PC-9 (cell line): ENCODE measurements around the gene TSHZ2. TPM values are rescaled to one million over a fixed set of nuclear protein-coding genes. Genes with fewer than 3 reads are reported as not detected.

Experiments
- BruUV-seq: library from RNA; stranded (reverse); fragments of 400-500 nt; replicated peaks from 2 replicates; lab custom pipeline; 2021; lab: Mats Ljungman, UMichigan
- CTCF ChIA-PET: fragments of 300-600 bp; sonication (Branson Sonifier 250); formaldehyde crosslinking; loops from one replicate; lab custom pipeline; 2022; ENCODE audit warnings: antibody characterized with exemption; lab: Charles Lee
- POLR2A ChIA-PET: fragments of 300-600 bp; sonication (Branson Sonifier 250); formaldehyde crosslinking; loops from one replicate; lab custom pipeline; 2022; ENCODE audit warnings: antibody characterized with exemption; ENCODE audit not compliant: unreplicated experiment; lab: Charles Lee
- DNase-seq, 2 experiments: peaks; one replicate each; pipeline versions ENCODE4 v3.0.0 to v3.0.0-alpha.2; 2015 to 2022; ENCODE audit warnings: mixed read lengths in 1 of 2
- H2AFZ ChIP-seq: fragments of 200-600 bp; sonication (generic); 2 replicates; pipeline ENCODE4 v1.8.1; 2017; ENCODE audit warnings: antibody characterized with exemption
- H3F3A ChIP-seq: fragments of 200-600 bp; sonication (generic); 2 replicates; pipeline ENCODE4 v1.8.1; 2017; ENCODE audit warnings: antibody characterized with exemption, mild to moderate bottlenecking, low read depth; ENCODE audit not compliant: insufficient read depth
- H3K27ac ChIP-seq: fragments of 200-600 bp; sonication (generic); 2 replicates; pipeline ENCODE4 v1.6.1; 2016; ENCODE audit warnings: mixed run types
- H3K27me3 ChIP-seq: fragments of 200-600 bp; sonication (generic); 2 replicates; pipeline ENCODE4 v1.6.1; 2016; ENCODE audit warnings: low read depth, mixed run types; ENCODE audit not compliant: insufficient read depth
- H3K36me3 ChIP-seq: fragments of 200-600 bp; sonication (generic); 2 replicates; pipeline ENCODE4 v1.6.1; 2016; ENCODE audit warnings: low read depth, mixed run types
- H3K4me1 ChIP-seq: fragments of 200-600 bp; sonication (generic); replicated peaks from 2 replicates; pipeline ENCODE4 v1.6.1; 2016; ENCODE audit warnings: mixed run types; ENCODE audit not compliant: insufficient read depth
- H3K4me2 ChIP-seq: fragments of 200-600 bp; sonication (generic); 2 replicates; pipeline ENCODE4 v1.6.1; 2017; ENCODE audit warnings: mixed run types
- H3K4me3 ChIP-seq: fragments of 200-600 bp; sonication (generic); 2 replicates; pipeline ENCODE4 v1.6.1; 2016; ENCODE audit warnings: mixed run types
- H3K79me2 ChIP-seq: fragments of 200-600 bp; sonication (generic); 2 replicates; pipeline ENCODE4 v1.6.1; 2017; ENCODE audit warnings: low read depth, mixed run types
- H3K9me2 ChIP-seq: fragments of 200-600 bp; sonication (generic); 2 replicates; pipeline ENCODE4 v1.8.1; 2017; ENCODE audit warnings: mild to moderate bottlenecking; ENCODE audit not compliant: insufficient read depth
- H3K9me3 ChIP-seq: fragments of 200-600 bp; sonication (generic); 2 replicates; pipeline ENCODE4 v1.8.1; 2016; ENCODE audit warnings: low read depth; ENCODE audit not compliant: insufficient read depth
- H4K20me1 ChIP-seq: fragments of 200-600 bp; sonication (generic); 2 replicates; pipeline ENCODE4 v1.8.1; 2017; ENCODE audit not compliant: insufficient read depth
- EZH2 ChIP-seq: fragments of 200-600 bp; sonication (generic); IDR thresholded peaks from 2 replicates; pipeline ENCODE4 v1.8.0; 2017; ENCODE audit warnings: antibody characterized with exemption, low read depth
- intact Hi-C: fragments of 100-400 bp; cut with micrococcal nuclease; formaldehyde crosslinking; loops from one replicate; pipeline ENCODE4 v1.10.0; 2022; ENCODE audit not compliant: unreplicated experiment
- total RNA-seq: library from RNA; stranded (reverse); gene quantifications from 2 replicates; pipeline ENCODE4 v1.2.3, GENCODE V29; 2021
- TF ChIP-seq, protein P1 (sequence below): fragments of 200-600 bp; sonication (generic); conservative IDR thresholded peaks from 2 replicates; pipeline ENCODE4 v1.6.1; 2017; ENCODE audit warnings: mixed run types, antibody characterized with exemption, mild to moderate bottlenecking, moderate library complexity

Gene TSHZ2
- total RNA-seq, 1 experiment from 2014 or later: not detected

DNA sequence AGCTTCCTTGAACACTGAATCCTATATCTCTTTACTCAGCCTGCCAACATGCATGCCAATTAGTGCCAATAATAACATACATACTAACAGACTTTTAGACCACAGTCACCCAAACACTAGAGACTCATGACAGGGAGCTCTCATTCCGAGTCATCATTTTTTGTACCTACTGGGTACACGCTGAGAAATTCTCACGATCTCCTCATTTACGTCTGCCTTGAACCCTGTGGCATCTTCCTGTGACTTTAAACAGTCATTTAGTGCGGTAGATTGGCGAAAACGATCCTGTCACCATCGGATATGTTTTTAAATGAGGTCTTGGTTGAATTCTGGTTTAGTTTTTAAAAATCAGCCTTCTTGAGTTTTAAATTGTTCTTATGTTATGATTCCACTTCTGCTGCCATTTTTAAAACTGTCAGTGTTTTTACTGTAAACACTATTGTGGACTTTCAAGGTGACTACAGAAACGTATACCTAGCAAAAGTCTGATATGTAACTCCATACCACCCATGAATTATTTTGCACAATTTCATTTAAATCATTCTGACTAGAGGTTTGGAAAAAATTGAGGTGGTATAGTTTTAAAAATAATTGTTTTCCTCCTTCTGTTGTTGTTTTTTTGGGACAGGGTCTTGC is 275.4 kb downstream of the TSHZ2 start:
- no TSS peak for BruUV-seq
- Histone ChIP-seq H3K36me3 (no peaks in the 10 kb centered on the region), H3K27ac (no peak overlapping the region), H3K9me2 (no peaks in the 10 kb centered on the region), H4K20me1 (no peaks in the 10 kb centered on the region), H2AFZ (no peak overlapping the region), H3K9me3 (no peaks in the 10 kb centered on the region), H3K4me3 (no peak overlapping the region), H3K27me3 (peaks cover 84% of the 10 kb centered on the region), H3F3A (no peaks in the 10 kb centered on the region), H3K4me1 (no peaks in the 10 kb centered on the region), H3K79me2 (no peaks in the 10 kb centered on the region), H3K4me2 (no peak overlapping the region)
- CTCF ChIA-PET: no interaction called here
- POLR2A ChIA-PET: no interaction called here
- no peak for DNase-seq
- TF ChIP-seq EZH2: no peak
- TF ChIP-seq, protein P1, sequence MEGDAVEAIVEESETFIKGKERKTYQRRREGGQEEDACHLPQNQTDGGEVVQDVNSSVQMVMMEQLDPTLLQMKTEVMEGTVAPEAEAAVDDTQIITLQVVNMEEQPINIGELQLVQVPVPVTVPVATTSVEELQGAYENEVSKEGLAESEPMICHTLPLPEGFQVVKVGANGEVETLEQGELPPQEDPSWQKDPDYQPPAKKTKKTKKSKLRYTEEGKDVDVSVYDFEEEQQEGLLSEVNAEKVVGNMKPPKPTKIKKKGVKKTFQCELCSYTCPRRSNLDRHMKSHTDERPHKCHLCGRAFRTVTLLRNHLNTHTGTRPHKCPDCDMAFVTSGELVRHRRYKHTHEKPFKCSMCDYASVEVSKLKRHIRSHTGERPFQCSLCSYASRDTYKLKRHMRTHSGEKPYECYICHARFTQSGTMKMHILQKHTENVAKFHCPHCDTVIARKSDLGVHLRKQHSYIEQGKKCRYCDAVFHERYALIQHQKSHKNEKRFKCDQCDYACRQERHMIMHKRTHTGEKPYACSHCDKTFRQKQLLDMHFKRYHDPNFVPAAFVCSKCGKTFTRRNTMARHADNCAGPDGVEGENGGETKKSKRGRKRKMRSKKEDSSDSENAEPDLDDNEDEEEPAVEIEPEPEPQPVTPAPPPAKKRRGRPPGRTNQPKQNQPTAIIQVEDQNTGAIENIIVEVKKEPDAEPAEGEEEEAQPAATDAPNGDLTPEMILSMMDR: no peak
- intact Hi-C loops: no loop called here

DNA sequence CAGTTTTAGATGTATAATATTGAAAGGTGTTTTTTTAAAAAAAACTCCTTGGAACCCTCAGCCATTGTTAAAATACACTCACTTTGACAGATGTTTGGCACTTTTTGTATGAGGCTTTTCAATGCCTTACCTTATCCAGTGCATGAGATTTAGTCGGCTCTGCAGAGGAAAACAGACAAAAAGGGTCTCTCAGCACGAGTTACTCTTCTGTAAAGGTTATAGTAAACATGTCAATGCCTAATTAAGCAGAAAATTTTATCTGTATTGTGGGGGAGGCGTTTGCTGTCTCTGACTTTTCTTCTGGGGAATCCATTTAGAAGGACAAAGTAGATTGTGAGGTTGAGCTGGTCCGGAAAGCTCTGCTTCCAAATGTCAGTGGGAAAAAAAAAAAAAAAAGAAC is 278.3 kb downstream of the TSHZ2 start:
- no peaks in the 10 kb centered on the region for H3K79me2 ChIP-seq
- H3K9me3 ChIP-seq: no peaks in the 10 kb centered on the region
- no TSS peak for BruUV-seq
- TF ChIP-seq EZH2: no peak
- TF ChIP-seq, protein P1: no peak
- H3K4me3 ChIP-seq: no peak overlapping the region
- H2AFZ ChIP-seq: no peak overlapping the region
- no peak overlapping the region for H3K4me2 ChIP-seq
- no peak overlapping the region for H3K27ac ChIP-seq
- peaks cover 87% of the 10 kb centered on the region for H3K27me3 ChIP-seq
- no peaks in the 10 kb centered on the region for H3K4me1 ChIP-seq
- H3F3A ChIP-seq: no peaks in the 10 kb centered on the region
- no peaks in the 10 kb centered on the region for H4K20me1 ChIP-seq
- H3K9me2 ChIP-seq: no peaks in the 10 kb centered on the region
- no peak for DNase-seq
- ChIA-PET POLR2A (no interaction called here), CTCF (no interaction called here)
- intact Hi-C loops: no loop called here
- H3K36me3 ChIP-seq: no peaks in the 10 kb centered on the region

DNA sequence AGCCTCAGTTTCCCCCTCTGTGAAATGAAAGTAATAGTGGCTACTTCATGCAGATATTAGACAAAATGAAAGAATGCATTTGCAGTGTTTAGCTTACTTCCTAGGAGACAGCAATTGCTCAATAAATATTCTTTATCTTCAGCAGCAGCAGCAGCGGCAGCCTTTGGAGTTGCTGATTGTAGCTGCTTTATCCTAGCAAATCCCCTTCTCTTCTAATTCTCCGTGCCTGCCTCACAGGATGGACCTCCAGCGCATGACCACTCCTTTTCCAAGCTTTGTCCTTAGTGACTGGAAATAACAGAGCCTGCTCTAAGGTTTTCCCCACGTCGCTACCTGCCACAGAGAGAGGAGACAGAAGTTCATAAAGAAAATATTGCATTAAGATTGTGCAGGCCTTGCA is 279.8 kb downstream of the TSHZ2 start:
- Histone ChIP-seq H3K4me2 (no peak overlapping the region), H3K4me1 (no peaks in the 10 kb centered on the region), H3K79me2 (no peaks in the 10 kb centered on the region), H3K4me3 (no peak overlapping the region), H3K9me3 (no peaks in the 10 kb centered on the region), H3F3A (no peaks in the 10 kb centered on the region), H2AFZ (no peak overlapping the region), H3K27ac (no peak overlapping the region), H3K36me3 (no peaks in the 10 kb centered on the region), H4K20me1 (no peaks in the 10 kb centered on the region), H3K9me2 (no peaks in the 10 kb centered on the region), H3K27me3 (peaks cover 87% of the 10 kb centered on the region)
- BruUV-seq: no TSS peak
- ChIA-PET POLR2A (no interaction called here), CTCF (no interaction called here)
- TF ChIP-seq EZH2: no peak
- TF ChIP-seq, protein P1: no peak
- DNase-seq: no peak
- intact Hi-C loops: no loop called here
